ENCODE measurements around the gene TUBGCP2. TPM values are rescaled to one million over a fixed set of nuclear protein-coding genes. Genes with fewer than 3 reads are reported as not detected.

The TUBGCP2 gene
- total RNA-seq, 1 experiment from 2014 or later: 35.4 TPM

DNA sequence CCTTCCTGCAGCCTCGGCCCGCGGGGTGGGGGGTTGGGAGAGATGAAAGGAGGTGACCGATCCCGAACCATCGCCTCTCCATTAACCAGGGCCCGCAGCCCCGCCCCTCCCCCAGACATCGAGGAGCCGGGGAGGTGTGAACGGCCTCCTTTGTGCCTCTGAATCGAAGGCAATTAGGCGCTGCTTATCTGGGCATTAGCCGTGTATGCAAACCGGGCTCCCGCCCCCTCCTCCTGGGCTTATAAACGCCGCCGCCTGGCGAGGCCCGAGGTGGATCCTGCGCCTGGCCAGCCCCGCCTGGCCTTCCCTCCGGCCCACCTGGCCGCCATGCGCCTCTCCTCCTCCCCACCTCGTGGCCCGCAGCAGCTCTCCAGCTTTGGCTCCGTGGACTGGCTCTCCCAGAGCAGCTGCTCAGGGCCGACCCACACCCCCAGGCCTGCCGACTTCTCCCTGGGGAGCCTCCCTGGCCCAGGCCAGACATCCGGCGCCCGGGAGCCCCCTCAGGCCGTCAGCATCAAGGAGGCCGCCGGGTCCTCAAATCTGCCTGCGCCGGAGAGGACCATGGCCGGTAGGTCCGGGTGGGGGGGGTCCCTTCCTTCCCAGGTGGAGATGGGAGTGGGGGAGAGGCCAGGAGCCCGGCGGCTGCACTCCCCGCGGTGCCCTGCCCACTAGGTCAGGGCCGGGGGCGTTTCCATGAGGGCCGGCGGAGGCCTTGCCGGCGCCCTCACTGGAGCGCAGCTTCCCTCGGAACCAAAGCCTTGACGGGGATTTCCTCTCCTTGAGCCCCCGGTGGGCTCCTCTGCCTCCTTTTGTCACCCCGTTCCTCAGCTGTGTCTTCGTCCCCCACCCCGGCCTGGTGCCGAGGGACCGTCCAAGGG lies 70.8 kb downstream of the TUBGCP2 start, which contains the start of gene VENTX:
TSS of gene VENTX (plus strand) at position 268 of the 878 bp plus-strand sequence. CDS start at position 328, 60 bp downstream.
- intact Hi-C loops (cut with micrococcal nuclease): no loop called here
- DNase-seq (ENCODE audit: low read depth, low spot score): no peak
- Histone ChIP-seq H3K4me2 (ENCODE audit: low read length) (no peak within 1 kb of the TSS), H3K4me1 (ENCODE audit: control insufficient read depth in 1 of 2, insufficient read depth in 2 of 2, low read length in 2 of 2) (no peaks in the 10 kb centered on the region), H3K27me3 (ENCODE audit: insufficient read depth, low read length) (no peaks in the 10 kb centered on the region), H3K9ac (ENCODE audit: low read length) (no peak within 1 kb of the TSS), H4K20me1 (ENCODE audit: insufficient read depth) (no peaks in the 10 kb centered on the region), H2AFZ (ENCODE audit: low read depth, low read length, poor library complexity, severe bottlenecking) (no peak within 1 kb of the TSS), H3K79me2 (ENCODE audit: insufficient read depth, low read length) (no peaks in the 10 kb centered on the region), H3K36me3 (ENCODE audit: control insufficient read depth in 1 of 2, insufficient read depth in 2 of 2, low read length in 2 of 2) (no peaks in the 10 kb centered on the region), H3K4me3 (replicated peaks in 1 of 2; ENCODE audit: low read depth in 1 of 2, low read length in 2 of 2) (no peak within 1 kb of the TSS), H3K9me3 (ENCODE audit: control insufficient read depth in 1 of 2, insufficient read depth in 1 of 2, low read depth in 1 of 2, low read length in 2 of 2) (no peaks in the 10 kb centered on the region), H3K9me2 (ENCODE audit: insufficient read depth) (no peaks in the 10 kb centered on the region), H3K27ac (ENCODE audit: low read depth, low read length) (no peak within 1 kb of the TSS)
- POLR2A ChIA-PET: no interaction called here
- no peak for TF ChIP-seq SP1 (IDR thresholded peaks at IDR 0.05; ENCODE audit: low read depth)
- TF ChIP-seq, protein P1, sequence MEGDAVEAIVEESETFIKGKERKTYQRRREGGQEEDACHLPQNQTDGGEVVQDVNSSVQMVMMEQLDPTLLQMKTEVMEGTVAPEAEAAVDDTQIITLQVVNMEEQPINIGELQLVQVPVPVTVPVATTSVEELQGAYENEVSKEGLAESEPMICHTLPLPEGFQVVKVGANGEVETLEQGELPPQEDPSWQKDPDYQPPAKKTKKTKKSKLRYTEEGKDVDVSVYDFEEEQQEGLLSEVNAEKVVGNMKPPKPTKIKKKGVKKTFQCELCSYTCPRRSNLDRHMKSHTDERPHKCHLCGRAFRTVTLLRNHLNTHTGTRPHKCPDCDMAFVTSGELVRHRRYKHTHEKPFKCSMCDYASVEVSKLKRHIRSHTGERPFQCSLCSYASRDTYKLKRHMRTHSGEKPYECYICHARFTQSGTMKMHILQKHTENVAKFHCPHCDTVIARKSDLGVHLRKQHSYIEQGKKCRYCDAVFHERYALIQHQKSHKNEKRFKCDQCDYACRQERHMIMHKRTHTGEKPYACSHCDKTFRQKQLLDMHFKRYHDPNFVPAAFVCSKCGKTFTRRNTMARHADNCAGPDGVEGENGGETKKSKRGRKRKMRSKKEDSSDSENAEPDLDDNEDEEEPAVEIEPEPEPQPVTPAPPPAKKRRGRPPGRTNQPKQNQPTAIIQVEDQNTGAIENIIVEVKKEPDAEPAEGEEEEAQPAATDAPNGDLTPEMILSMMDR (IDR thresholded peaks at IDR 0.05 in 2 of 3, conservative IDR thresholded peaks at IDR 0.05 in 1 of 3; ENCODE audit: borderline replicate concordance in 1 of 3, insufficient read depth in 1 of 3, low read depth in 2 of 3, low read length in 2 of 3): no peak
- TF ChIP-seq EZH2 (IDR thresholded peaks at IDR 0.05): no peak
- no peak for TF ChIP-seq ELF1 (IDR thresholded peaks at IDR 0.05; ENCODE audit: borderline replicate concordance, low read depth)
- TF ChIP-seq EZH2phosphoT487 (IDR thresholded peaks at IDR 0.05; ENCODE audit: borderline replicate concordance): no peak
- no peak for TF ChIP-seq SIN3A (IDR thresholded peaks at IDR 0.05; ENCODE audit: low read depth)
- CTCF ChIA-PET: no interaction called here
- no TSS peak for BruUV-seq (replicated peaks)
- ATAC-seq: no peak
- RAD21 ChIA-PET (ENCODE audit: low non-redundant PET in 1 of 2, low total read pairs in 2 of 2, uncharacterized antibody in 2 of 2, unreplicated experiment in 2 of 2): no interaction called here

DNA sequence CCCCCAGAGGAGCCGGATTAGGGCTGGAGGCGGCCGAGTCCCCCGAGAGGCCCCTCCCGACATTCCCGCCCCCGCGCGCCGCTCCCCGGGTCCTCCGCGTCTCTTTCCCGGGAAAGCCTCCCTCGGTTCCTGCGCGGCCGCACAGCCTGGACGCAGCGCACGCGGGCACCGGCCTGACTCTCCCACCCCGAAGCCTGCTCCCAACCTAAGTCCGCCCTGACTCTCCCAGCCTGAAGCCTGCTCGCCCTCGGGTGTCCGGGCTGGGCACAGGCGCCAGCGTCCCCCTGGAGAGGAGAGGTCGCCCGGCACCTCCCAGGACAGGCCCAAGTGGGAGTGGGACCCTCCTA lies 71.5 kb downstream of the TUBGCP2 start:
- CTCF ChIA-PET: no interaction called here
- intact Hi-C loops (cut with micrococcal nuclease): no loop called here
- RAD21 ChIA-PET (ENCODE audit: low non-redundant PET in 1 of 2, low total read pairs in 2 of 2, uncharacterized antibody in 2 of 2, unreplicated experiment in 2 of 2): no interaction called here
- DNase-seq (ENCODE audit: low read depth, low spot score): no peak
- Histone ChIP-seq H3K27ac (ENCODE audit: low read depth, low read length) (no peak overlapping the region), H4K20me1 (ENCODE audit: insufficient read depth) (no peaks in the 10 kb centered on the region), H3K9me3 (ENCODE audit: control insufficient read depth in 1 of 2, insufficient read depth in 1 of 2, low read depth in 1 of 2, low read length in 2 of 2) (no peaks in the 10 kb centered on the region), H3K27me3 (ENCODE audit: insufficient read depth, low read length) (no peaks in the 10 kb centered on the region), H3K9me2 (ENCODE audit: insufficient read depth) (no peaks in the 10 kb centered on the region), H3K79me2 (ENCODE audit: insufficient read depth, low read length) (no peaks in the 10 kb centered on the region), H2AFZ (ENCODE audit: low read depth, low read length, poor library complexity, severe bottlenecking) (no peak overlapping the region), H3K36me3 (ENCODE audit: control insufficient read depth in 1 of 2, insufficient read depth in 2 of 2, low read length in 2 of 2) (no peaks in the 10 kb centered on the region), H3K9ac (ENCODE audit: low read length) (no peak overlapping the region), H3K4me1 (ENCODE audit: control insufficient read depth in 1 of 2, insufficient read depth in 2 of 2, low read length in 2 of 2) (no peaks in the 10 kb centered on the region), H3K4me2 (ENCODE audit: low read length) (no peak overlapping the region), H3K4me3 (replicated peaks in 1 of 2; ENCODE audit: low read depth in 1 of 2, low read length in 2 of 2) (no peak overlapping the region)
- ATAC-seq: no peak
- BruUV-seq (replicated peaks): no TSS peak
- POLR2A ChIA-PET: no interaction called here
- no peak for TF ChIP-seq EZH2 (IDR thresholded peaks at IDR 0.05)
- TF ChIP-seq YY1 (IDR thresholded peaks at IDR 0.05; ENCODE audit: extremely low read depth, insufficient replicate concordance, low read depth, low read length): no peak
- TF ChIP-seq POLR2A (IDR thresholded peaks at IDR 0.05; ENCODE audit: borderline replicate concordance, extremely low read depth, insufficient read depth, insufficient read length): no peak
- TF ChIP-seq SRF (IDR thresholded peaks at IDR 0.05; ENCODE audit: low read depth): no peak
- TF ChIP-seq, protein P2, sequence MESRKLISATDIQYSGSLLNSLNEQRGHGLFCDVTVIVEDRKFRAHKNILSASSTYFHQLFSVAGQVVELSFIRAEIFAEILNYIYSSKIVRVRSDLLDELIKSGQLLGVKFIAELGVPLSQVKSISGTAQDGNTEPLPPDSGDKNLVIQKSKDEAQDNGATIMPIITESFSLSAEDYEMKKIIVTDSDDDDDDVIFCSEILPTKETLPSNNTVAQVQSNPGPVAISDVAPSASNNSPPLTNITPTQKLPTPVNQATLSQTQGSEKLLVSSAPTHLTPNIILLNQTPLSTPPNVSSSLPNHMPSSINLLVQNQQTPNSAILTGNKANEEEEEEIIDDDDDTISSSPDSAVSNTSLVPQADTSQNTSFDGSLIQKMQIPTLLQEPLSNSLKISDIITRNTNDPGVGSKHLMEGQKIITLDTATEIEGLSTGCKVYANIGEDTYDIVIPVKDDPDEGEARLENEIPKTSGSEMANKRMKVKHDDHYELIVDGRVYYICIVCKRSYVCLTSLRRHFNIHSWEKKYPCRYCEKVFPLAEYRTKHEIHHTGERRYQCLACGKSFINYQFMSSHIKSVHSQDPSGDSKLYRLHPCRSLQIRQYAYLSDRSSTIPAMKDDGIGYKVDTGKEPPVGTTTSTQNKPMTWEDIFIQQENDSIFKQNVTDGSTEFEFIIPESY (IDR thresholded peaks at IDR 0.05; ENCODE audit: extremely low read depth, insufficient replicate concordance, low read length): no peak
- TF ChIP-seq, protein P1 (IDR thresholded peaks at IDR 0.05 in 2 of 3, conservative IDR thresholded peaks at IDR 0.05 in 1 of 3; ENCODE audit: borderline replicate concordance in 1 of 3, insufficient read depth in 1 of 3, low read depth in 2 of 3, low read length in 2 of 3): no peak
- no peak for TF ChIP-seq RAD21 (IDR thresholded peaks at IDR 0.05; ENCODE audit: low read depth)
- TF ChIP-seq, protein P3, sequence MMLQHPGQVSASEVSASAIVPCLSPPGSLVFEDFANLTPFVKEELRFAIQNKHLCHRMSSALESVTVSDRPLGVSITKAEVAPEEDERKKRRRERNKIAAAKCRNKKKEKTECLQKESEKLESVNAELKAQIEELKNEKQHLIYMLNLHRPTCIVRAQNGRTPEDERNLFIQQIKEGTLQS (IDR thresholded peaks at IDR 0.05): no peak
